ENCODE results near the gene PRSS23.

DNA sequence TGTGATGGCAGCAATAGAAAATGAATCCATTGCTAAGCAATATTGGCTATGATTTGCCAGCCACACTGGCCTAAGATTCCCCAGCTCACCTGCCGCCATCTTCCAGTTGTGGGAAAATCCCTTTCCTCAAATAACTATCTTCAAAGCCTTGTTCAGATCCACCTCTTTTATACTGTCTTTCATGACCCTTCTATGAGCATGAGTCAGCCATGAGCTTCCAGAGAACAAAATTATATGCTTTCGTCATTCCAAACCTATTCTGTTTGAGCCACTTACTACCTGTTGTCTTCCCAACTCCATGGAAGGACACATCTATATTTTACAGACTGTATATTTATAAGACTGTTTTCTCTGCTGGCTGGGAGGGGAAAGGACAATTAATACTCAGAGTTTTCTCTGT lies 25.0 kb upstream of the PRSS23 start:
- TF ChIP-seq, protein P1, sequence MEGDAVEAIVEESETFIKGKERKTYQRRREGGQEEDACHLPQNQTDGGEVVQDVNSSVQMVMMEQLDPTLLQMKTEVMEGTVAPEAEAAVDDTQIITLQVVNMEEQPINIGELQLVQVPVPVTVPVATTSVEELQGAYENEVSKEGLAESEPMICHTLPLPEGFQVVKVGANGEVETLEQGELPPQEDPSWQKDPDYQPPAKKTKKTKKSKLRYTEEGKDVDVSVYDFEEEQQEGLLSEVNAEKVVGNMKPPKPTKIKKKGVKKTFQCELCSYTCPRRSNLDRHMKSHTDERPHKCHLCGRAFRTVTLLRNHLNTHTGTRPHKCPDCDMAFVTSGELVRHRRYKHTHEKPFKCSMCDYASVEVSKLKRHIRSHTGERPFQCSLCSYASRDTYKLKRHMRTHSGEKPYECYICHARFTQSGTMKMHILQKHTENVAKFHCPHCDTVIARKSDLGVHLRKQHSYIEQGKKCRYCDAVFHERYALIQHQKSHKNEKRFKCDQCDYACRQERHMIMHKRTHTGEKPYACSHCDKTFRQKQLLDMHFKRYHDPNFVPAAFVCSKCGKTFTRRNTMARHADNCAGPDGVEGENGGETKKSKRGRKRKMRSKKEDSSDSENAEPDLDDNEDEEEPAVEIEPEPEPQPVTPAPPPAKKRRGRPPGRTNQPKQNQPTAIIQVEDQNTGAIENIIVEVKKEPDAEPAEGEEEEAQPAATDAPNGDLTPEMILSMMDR (conservative IDR thresholded peaks at IDR 0.05; ENCODE audit: low read length), result no peak
- TF ChIP-seq EZH2phosphoT487 (IDR thresholded peaks at IDR 0.05; ENCODE audit: borderline replicate concordance, low read depth, low read length), result no peak
